Esophagus muscularis mucosa (tissue), 4 donors: ENCODE data around the gene NPB. TPM values are rescaled to one million over a fixed set of nuclear protein-coding genes. Genes with fewer than 3 reads are reported as not detected.
A peak's percentile ranks its signal among the peaks of the same experiment; 100 is the strongest.

Source experiments
- DNase-seq: peaks from one replicate; pipeline ENCODE4 v3.0.0-alpha.2; 2017; ENCODE audit errors: extremely low spot score
- H3K27ac ChIP-seq, 4 donors: fragments of 200-600 bp; sonication (generic); replicated peaks in 1 of 4; 1 replicate in 3 of 4; 2 replicates in 1 of 4; pipeline ENCODE4 v1.5.1; 2016 to 2019; ENCODE audit warnings: mild to moderate bottlenecking in 1 of 4
- H3K27me3 ChIP-seq, 4 donors: fragments of 200-600 bp; sonication (generic); one replicate each; pipeline versions ENCODE4 v1.5.1 to v1.6.0; 2016 to 2019
- H3K36me3 ChIP-seq, 4 donors: fragments of 200-600 bp; sonication (generic); one replicate each; pipeline ENCODE4 v1.5.1; 2016 to 2019
- H3K4me1 ChIP-seq, 4 donors: fragments of 200-600 bp; sonication (generic); one replicate each; pipeline ENCODE4 v1.5.1; 2016 to 2019
- H3K4me3 ChIP-seq, 4 donors: fragments of 200-600 bp; sonication (generic); 1 replicate in 2 of 4; 2 replicates in 2 of 4; pipeline ENCODE4 v1.5.1; 2016 to 2019; ENCODE audit warnings: mild to moderate bottlenecking in 4 of 4, moderate library complexity in 1 of 4
- H3K9me3 ChIP-seq, 4 donors: fragments of 200-600 bp; sonication (generic); 1 replicate in 3 of 4; 2 replicates in 1 of 4; pipeline ENCODE4 v1.5.1; 2016 to 2019
- EP300 ChIP-seq: sonication (generic); formaldehyde crosslinking; IDR thresholded peaks from one replicate; pipeline ENCODE4 v1.6.1; 2017; ENCODE audit warnings: antibody characterized with exemption
- POLR2A ChIP-seq: fragments of 450-650 bp; IDR thresholded peaks from one replicate; pipeline ENCODE4 v1.6.1; 2017; ENCODE audit warnings: antibody characterized with exemption, moderate library complexity, mild to moderate bottlenecking, low read depth
- POLR2AphosphoS5 ChIP-seq, 2 donors: sonication (generic); formaldehyde crosslinking; IDR thresholded peaks; one replicate each; pipeline ENCODE4 v1.6.1; 2017; ENCODE audit warnings: antibody characterized with exemption in 2 of 2
- WGBS: methylation state at CpG from one replicate; pipeline ENCODE4 v1.1.5; 2018; 5-methylcytosine and 5-hydroxymethylcytosine counted together
- intact Hi-C: fragments of 100-400 bp; cut with DNase I; formaldehyde crosslinking; loops from one replicate; pipeline ENCODE4 v1.15.1; 2023
- total RNA-seq, 4 donors: library from RNA; depleted of rRNA; stranded (reverse); fragments of >200 nt; gene quantifications; one replicate each; pipeline versions ENCODE4 v1.1.0 to v1.2.1, GENCODE V29; 2016
- TF ChIP-seq, protein P1 (sequence below), 3 experiments: fragments of 200-600 bp in 2 of 3; fragments of 450-650 bp in 1 of 3; sonication (generic) in 2 of 3; IDR thresholded peaks; one replicate each; pipeline ENCODE4 v1.5.1; 2017 to 2019; ENCODE audit warnings: antibody characterized with exemption in 3 of 3, mild to moderate bottlenecking in 2 of 3, moderate library complexity in 1 of 3

NPB gene
- total RNA-seq, 4 donors from 2014 or later: 0.78 to 1.8 TPM; not detected in 2

DNA sequence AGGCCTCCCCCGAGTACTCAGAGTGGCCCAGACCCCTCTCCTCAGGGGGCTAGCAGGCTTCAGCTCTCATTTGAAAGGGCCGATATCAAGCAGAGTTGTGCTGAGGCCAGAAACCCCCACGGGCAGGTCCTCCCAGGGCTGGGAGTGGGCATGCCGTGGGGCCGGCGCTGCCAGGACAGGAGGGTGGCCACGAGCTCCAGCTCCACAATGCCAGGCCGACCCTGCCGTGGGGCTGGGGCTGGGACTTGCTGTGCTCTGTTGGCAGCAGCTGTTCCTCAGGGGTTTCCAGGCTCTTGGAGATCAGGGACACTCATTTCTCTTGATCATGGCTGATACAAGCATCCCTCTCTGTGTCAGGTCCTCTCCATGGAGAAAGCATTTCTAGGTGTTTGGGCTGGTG lies 3.2 kb upstream of the NPB start:
- no peak for TF ChIP-seq POLR2A
- TF ChIP-seq EP300: no peak
- TF ChIP-seq POLR2AphosphoS5 (IDR thresholded peaks at IDR 0.05): no peak
- TF ChIP-seq, protein P1, sequence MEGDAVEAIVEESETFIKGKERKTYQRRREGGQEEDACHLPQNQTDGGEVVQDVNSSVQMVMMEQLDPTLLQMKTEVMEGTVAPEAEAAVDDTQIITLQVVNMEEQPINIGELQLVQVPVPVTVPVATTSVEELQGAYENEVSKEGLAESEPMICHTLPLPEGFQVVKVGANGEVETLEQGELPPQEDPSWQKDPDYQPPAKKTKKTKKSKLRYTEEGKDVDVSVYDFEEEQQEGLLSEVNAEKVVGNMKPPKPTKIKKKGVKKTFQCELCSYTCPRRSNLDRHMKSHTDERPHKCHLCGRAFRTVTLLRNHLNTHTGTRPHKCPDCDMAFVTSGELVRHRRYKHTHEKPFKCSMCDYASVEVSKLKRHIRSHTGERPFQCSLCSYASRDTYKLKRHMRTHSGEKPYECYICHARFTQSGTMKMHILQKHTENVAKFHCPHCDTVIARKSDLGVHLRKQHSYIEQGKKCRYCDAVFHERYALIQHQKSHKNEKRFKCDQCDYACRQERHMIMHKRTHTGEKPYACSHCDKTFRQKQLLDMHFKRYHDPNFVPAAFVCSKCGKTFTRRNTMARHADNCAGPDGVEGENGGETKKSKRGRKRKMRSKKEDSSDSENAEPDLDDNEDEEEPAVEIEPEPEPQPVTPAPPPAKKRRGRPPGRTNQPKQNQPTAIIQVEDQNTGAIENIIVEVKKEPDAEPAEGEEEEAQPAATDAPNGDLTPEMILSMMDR (IDR thresholded peaks at IDR 0.05): no peak
- DNase-seq: no peak
- Histone ChIP-seq H3K9me3 (no peaks in the 10 kb centered on the region), H3K27me3 (peaks cover 0 to 25% (median 8%) of the 10 kb centered on the region in 4 donors), H3K36me3 (peaks cover 35 to 72% (median 70%) of the 10 kb centered on the region in 4 donors), H3K27ac (no peak overlapping the region), H3K4me1 (peaks cover 8 to 18% (median 16%) of the 10 kb centered on the region in 4 donors), H3K4me3 (no peak overlapping the region)
- intact Hi-C loops: loop anchor here (5.0 kb wide), 1 partner anchor 47 kb away; no protein-coding TSS in a partner anchor
- 100% methylated on average over 5 of the region's 9 CpGs for WGBS

DNA sequence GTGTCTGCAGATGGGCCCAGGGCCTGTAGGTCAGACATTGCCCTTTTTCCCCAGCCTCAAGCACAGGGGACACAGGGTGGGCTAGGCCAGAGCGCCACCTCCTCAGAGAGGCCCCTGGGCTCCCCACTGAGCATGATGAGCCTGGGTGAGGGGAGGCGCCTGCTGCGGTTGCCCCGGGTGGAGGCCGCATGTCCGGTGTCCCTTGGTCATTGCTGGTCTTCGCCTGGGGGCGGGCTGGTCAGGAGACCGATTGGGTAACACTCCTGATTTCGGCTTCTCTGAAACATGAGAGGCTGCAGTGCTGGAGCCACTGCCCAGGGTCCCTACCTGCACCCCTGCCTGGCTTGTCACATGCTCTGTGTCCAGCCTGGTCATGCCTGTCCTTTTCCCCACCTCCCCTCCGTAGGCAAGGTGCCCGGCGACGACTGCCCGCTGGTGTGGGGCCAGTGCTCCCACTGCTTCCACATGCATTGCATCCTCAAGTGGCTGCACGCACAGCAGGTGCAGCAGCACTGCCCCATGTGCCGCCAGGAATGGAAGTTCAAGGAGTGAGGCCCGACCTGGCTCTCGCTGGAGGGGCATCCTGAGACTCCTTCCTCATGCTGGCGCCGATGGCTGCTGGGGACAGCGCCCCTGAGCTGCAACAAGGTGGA lies 2.4 kb upstream of the NPB start:
- TF ChIP-seq EP300 (no peak), POLR2A (no peak), POLR2AphosphoS5 (IDR thresholded peaks at IDR 0.05) (no peak)
- TF ChIP-seq, protein P1 (IDR thresholded peaks at IDR 0.05): no peak
- H3K36me3 ChIP-seq: peaks cover 35 to 72% (median 67%) of the 10 kb centered on the region in 4 donors
- no peaks in the 10 kb centered on the region for H3K9me3 ChIP-seq
- DNase-seq: no peak
- 98% methylated on average over 5 of the region's 22 CpGs for WGBS
- peaks cover 8 to 18% (median 16%) of the 10 kb centered on the region in 4 donors for H3K4me1 ChIP-seq
- H3K4me3 ChIP-seq: no peak overlapping the region
- intact Hi-C loops: loop anchor here (5.0 kb wide), 1 partner anchor 47 kb away; no protein-coding TSS in a partner anchor
- H3K27me3 ChIP-seq: peaks cover 0 to 25% (median 8%) of the 10 kb centered on the region in 4 donors
- no peak overlapping the region for H3K27ac ChIP-seq

DNA sequence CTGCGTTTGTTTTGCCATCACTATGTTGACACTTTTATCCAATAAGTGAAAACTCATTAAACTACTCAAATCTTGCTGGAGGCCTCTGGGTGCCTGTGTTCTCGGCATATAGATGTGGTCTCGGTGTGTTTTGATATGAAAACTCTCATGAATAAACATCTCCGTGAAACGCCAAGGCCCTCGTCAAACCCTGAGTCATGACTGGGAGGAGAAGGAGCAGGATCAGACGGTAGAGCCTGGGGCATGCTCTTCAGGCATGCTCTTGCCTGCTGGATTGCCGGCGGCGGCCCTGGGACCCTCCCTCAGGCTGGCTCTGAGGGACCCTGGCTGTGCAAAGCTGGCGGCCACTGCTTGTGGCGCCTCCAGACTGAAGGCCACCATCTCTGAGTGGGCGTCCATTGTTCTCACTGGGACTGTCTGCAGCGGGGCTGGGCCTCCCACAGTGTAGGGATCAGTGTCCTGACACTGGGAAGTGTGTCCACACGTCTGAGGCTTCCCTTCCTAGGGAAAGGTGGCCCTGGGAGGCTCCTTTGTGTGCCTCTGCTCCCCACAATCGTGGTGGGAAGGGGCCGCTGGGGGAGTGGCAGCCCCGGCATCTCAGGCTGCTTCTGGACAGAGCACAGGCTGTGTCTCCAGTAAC lies 1.7 kb upstream of the NPB start:
- TF ChIP-seq, protein P1 (IDR thresholded peaks at IDR 0.05): no peak
- TF ChIP-seq POLR2A: no peak
- TF ChIP-seq POLR2AphosphoS5 (IDR thresholded peaks at IDR 0.05): no peak
- no peak for TF ChIP-seq EP300

DNA sequence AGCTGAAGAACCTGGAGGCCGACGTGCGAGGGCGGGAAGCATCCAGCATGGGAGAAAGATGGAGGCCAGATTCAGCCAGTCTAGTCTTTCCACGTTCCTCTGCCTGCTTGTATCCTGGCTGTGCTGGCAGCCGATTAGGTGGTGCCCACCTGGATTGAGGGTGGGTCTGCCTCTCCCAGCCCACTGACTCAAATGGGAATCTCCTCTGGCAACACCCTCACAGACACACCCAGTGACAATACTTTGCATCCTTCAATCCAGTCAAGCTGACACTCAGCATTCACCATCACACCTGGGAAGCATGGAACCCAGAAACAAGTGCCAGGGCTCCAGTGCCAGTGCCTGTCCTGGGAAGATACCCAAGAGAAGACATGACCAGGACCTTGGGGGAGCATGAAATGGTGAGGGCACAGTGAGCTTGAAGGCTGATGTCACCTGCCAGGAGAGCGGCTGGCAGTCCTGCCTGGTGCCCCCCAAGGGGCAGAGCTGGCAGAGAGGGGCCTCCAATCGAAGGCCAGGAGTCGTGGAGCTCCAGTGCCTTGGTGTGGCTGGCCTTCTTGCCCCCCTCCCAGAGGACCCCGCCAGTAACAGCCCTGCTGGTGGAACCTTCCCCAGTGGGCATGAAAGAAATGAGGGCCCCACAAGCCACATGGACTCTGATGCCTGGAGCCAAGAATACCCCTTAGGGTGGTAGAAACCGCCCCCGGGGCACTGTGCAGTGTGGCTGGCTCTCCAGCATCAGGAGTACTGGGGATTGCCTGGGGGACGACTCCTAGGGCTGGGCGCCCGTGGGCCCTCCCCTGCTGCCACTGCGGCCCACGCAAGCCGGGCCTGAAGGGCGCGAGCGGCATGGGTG lies 643 bp upstream of the NPB start:
- H3K4me1 ChIP-seq: peaks cover 8 to 18% (median 16%) of the 10 kb centered on the region in 4 donors
- TF ChIP-seq EP300 (no peak), POLR2A (no peak), POLR2AphosphoS5 (IDR thresholded peaks at IDR 0.05) (no peak)
- TF ChIP-seq, protein P1 (IDR thresholded peaks at IDR 0.05): no peak
- intact Hi-C loops: no loop called here
- peaks cover 32 to 72% (median 59%) of the 10 kb centered on the region in 4 donors for H3K36me3 ChIP-seq
- peaks cover 0 to 25% (median 8%) of the 10 kb centered on the region in 4 donors for H3K27me3 ChIP-seq
- H3K27ac ChIP-seq: no peak overlapping the region
- no peak for DNase-seq
- H3K9me3 ChIP-seq: no peaks in the 10 kb centered on the region
- 88% methylated on average over 9 of the region's 21 CpGs for WGBS
- H3K4me3 ChIP-seq: peak overlapping the region; percentile 46 to 57 (median 48)

More for the DNA sequence above, 1.7 kb upstream of the NPB start:
- intact Hi-C loops: no loop called here
- no peaks in the 10 kb centered on the region for H3K9me3 ChIP-seq
- no peak overlapping the region for H3K4me3 ChIP-seq
- H3K36me3 ChIP-seq: peaks cover 36 to 72% (median 68%) of the 10 kb centered on the region in 4 donors
- peaks cover 0 to 25% (median 8%) of the 10 kb centered on the region in 4 donors for H3K27me3 ChIP-seq
- no peak overlapping the region for H3K27ac ChIP-seq
- WGBS: 83% methylated on average over 17 of the region's 18 CpGs
- no peak for DNase-seq
- H3K4me1 ChIP-seq: peaks cover 8 to 18% (median 16%) of the 10 kb centered on the region in 4 donors
